GM19035 (cell line): ENCODE measurements around the gene ADAMTS8.
A peak's percentile ranks its signal among the peaks of the same experiment; 100 is the strongest.
"Not testable (repeated sequence)": the region's sequence is repeated elsewhere in the genome, so short reads cannot be mapped to it uniquely, and the experiment has no call there.

ENCODE experiments used
- ATAC-seq: cut with Tn5 transposase; IDR thresholded peaks from one replicate; pipeline ENCODE4 v1.9.1; 2021; ENCODE audit not compliant: unreplicated experiment

Gene ADAMTS8

GRCh38 chr11:130439160-130439519 is 10.7 kb upstream of the ADAMTS8 start:
- ATAC-seq = no peak

DNA sequence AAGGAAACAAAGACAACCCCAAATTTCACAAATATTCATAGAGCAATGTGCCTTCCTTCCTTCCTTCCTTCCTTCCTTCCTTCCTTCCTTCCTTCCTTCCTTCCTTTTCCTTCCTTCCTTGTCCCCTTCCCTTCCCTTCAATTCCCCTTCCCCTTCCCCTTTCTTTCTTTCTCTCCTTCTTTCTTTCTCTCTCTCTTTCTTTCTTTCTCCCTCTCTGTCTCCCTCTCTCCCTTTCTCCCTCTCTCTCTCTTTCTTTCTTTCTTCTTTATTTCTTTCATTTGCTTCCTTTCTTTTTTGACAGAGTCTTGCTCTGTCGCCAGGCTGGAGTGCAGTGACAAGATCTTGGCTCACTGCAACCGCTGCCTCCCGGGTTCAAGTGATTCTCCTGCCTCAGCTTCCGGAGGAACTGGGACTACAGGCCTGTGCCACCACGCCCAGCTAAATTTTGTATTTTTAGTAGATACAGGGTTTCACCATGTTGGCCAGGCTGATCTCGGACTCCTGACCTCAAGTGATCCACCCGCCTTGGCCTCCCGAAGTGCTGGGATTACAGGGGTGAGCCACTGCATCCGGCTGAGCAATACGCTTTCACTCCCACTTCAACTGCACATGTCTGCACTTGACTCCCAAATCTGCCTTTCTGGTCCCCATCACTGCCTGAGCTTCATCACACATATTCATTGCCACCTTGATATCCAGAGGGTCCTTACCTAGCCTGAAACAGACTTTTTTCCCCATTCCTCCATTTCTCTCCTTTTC is 10.2 kb upstream of the ADAMTS8 start:
- ATAC-seq = not testable (repeated sequence)

DNA sequence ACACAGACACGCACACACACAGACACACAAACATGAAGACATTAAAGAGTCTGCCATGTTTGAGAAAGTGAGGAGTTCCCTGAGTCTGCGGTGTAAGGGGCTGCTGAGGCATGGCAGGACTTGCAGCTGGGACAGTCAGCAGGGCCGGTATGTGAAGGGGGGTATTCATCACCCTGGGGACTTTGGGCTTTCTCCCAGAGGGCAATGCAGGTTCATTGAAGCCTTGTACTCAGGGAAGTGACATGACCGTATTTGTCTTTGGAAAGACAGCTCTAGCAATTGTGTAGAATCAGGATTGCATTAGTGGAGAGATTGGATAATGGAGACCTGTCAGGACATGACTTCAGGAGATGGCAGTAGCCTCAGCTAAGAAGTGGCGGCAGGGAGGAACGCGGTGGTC is 9.4 kb upstream of the ADAMTS8 start:
- no peak for ATAC-seq

- ATAC-seq = no peak
These were observed 7.8 kb upstream of the ADAMTS8 start for GRCh38 chr11:130436171-130436570.

- no peak for ATAC-seq
These were observed 7.3 kb upstream of the ADAMTS8 start for GRCh38 chr11:130435671-130436070.

DNA sequence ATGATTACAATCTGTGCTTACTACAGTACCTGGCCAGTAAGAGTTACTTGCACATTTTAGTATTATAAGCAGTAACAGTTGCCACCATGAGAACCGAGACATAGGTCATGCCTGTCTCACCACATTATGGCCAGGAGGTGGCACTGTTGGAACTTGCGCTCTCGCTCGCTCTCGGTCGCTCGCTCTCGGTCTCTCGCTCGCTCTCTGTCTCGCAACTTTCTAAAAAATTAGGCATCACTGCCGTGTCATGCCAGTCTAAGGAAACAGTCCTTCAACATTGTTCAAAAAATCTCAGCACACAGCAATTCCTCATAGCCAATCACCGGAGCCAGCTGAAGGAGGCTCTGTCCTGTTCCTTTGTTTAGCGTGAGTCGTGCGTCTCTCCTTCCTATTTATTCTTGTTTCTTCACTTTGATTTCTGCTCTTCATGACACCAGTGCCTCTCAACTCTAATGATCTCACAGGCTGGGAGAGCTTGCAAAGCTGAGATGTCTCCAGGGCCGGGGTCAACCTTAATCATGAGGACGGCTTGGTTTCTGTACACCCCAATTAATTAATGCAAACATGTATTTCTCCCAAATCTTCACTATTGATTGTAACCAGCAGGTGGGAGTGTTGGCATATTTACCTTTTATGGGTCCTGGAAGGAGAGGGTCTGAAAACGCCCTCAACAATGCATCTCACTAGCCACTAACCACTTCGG is 6.3 kb upstream of the ADAMTS8 start:
- peak; percentile 87 for ATAC-seq

DNA sequence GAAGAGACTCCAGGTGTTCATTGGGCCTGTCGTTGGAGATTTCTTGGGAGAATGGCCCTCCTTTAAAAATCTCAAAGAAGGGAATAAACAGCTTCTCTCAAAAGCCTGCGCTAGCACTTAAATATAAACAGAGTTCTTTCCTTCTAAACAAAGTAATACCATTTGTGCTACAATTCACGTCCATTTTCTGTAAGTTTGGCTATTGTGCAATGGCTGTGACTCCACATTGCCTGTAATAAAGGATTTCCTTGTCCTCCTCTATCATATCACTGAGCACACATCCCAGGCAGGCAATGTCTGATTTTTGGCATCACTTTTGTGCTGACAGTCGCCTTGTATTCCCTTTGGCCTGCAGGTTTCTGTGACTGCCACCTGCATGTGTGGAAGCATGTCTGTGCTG is 4.9 kb upstream of the ADAMTS8 start:
- no peak for ATAC-seq

GRCh38 chr11:130431801-130432200 is 3.4 kb upstream of the ADAMTS8 start:
- no peak for ATAC-seq

DNA sequence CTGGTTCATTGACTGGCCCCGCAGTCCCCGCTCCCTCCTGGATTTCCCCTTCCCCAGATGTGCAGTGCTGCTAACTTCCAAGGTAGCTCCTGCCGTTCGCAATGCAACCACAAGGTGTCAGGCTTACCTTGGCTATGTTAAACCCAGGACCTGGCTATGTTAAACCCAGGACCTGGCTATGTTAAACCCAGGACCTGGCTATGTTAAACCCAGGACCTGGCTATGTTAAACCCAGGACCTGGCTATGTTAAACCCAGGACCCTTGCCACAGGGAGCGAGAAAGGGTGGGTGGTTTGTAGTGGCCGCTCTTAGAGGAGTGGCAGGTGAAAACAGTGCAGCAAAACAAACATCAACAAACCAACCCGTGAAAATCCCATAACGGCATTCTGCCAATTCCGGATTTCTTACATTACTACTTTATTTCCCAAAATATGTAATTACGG is 2.9 kb upstream of the ADAMTS8 start:
- ATAC-seq = no peak

DNA sequence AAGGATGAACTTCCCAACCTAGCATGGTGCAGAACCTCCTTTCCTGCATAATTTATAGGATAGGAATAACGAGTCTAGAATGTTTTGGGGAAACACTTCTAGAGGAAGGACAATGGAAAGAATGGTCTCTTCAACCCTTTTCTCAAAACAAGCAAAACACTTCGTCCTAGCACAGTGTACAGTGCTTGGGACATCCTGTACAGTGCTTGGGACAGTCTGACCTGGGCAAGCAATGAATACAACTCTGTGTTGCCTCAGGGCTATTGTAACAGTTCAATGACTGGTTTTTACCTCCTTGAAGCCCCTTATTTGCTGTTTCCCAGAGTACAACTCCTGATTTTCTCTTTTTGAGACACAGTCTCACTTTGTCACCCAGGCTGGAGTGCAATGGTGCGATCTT is 1.6 kb upstream of the ADAMTS8 start:
- no peak for ATAC-seq

DNA sequence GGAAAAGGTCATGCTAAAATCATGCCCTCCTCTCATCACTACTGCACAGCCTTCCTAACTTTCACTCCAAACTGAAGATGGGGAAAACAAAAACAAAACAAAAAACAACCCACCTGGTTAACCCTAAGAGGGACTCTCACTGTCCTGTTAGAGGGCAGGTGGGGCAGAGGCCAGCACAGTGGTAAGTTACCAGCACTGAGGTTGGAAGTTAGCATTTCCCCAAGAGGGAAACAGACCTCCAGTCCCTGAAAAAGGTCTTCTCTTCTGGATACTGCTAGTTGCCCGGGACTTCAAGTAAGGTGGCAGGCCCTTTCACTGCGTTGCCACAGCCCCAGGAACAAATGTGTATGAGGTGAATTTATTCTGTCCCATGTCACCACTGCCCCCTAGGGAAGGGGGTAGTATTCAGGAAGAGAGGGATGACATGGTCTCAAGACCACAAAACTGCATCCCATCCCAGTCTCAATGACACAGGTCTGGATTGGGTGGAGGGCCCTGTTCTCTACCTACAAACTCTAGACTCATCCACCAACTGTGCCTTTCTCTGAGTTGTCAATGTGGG is 792 bp upstream of the ADAMTS8 start:
- no peak for ATAC-seq

GRCh38 chr11:130427581-130428315 is 661 bp downstream of the ADAMTS8 start:
- ATAC-seq = no peak

- no peak for ATAC-seq
These were observed 1.5 kb downstream of the ADAMTS8 start for GRCh38 chr11:130426837-130427341.

- ATAC-seq = no peak
These were observed 2.1 kb downstream of the ADAMTS8 start for GRCh38 chr11:130426223-130426836.

DNA sequence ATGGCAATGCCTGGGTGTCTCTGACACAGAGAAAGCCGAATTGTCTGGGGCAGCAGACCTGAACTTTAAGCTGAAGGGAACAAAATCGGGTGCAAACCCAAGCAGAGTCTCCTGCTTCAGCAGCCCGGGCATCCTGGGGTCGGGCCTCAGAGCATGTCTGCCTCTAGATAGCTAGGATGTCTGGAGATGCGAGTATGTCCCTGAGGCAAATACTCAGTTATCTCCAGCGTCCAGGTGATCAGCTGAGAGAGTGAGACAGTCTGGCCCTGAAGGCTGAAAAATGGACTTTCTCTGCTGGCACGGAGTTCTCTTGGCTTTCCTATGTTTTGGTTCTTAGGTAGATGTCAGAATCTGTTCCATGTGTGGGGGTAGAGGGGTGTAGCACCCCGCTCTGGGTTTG is 3.3 kb downstream of the ADAMTS8 start:
- ATAC-seq = no peak

DNA sequence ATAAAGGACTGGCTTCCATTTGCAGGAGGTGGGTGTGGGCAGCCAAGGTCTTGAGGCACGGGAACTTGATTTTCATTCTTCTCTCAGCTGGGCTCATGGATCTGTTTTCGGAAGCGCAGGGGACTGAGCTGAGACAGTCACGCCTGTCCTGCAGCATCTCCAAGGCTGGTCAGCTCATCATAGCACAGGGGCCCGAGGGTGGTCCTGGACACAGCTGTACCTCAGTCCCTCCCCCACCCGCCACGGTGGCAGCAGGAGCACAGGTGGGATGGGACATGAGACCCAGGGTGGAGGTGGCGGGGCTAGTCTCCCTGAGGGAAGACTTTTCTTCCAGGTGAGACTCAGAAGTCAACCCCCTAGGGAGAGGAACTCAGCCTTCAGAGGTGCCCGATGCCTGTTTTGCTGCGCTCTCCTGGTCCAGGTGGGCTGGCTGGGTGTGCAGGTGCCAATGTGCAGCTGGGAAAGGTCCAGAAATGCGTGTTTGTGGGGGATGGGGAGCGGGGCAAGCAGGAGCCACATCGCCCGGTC is 3.7 kb downstream of the ADAMTS8 start:
- no peak for ATAC-seq

DNA sequence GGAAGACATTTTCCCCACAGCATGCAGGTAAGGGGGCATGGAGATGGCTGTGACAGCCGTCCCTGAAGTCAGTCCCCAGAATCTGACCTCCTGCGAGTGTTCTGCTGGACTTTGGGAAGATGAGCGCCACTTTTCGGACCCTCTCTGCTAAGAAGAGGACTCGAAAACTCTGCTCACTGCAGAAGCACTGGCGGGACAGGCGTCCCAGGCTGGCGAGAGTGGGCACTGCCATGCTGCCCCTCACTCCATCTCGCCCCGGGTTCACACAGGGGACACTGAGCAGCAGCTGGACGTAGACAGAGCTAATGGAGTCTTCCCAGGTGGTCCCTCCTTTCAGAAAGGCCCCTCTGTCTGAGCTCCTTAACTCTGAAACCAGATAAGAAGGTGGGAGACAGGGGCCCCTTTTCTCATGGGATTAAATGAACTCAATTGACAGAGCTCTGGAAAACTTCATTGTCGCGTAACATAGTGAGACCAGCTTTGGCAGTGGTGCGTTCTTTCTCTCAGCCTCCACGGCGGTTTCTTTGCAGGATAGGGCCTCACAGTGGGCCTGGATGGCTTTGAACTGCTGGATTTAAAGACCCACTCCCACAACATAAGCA is 4.8 kb downstream of the ADAMTS8 start:
- ATAC-seq = no peak

DNA sequence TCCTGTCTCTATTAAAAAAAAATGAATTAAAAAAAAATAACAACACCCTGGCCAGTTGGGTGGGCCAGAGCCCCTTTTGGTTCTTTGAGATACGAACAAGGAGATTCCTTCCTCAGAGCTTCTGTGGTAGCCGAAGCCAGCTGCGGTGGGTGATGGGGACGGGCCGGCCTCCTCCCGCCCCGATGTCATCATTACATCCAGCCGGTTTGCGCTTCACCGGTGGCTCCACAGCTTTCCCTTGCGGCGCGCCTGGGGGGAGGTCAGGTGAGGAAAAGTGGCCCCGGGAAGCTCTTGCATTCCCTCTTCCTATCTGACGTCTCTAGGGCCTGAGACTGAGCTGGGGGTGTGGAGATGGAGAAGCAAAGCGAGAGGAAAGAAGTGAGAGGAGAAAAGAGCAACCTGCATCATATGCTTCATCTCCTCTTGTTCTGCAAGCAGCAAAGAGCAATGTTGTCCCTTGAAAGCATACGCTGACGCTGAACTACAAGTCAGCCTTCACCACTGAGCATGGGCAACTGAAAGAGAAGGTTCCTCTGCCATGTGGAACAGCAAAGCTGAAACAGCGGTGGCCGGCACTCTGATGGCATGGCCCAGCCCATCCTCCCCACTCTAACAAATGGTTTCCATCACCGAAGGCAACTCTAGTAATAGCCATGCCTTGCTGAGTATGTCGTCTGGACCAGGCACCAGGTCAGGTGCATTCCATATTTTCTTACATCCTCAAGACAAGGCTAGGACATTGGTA is 6.0 kb downstream of the ADAMTS8 start:
- no peak for ATAC-seq

DNA sequence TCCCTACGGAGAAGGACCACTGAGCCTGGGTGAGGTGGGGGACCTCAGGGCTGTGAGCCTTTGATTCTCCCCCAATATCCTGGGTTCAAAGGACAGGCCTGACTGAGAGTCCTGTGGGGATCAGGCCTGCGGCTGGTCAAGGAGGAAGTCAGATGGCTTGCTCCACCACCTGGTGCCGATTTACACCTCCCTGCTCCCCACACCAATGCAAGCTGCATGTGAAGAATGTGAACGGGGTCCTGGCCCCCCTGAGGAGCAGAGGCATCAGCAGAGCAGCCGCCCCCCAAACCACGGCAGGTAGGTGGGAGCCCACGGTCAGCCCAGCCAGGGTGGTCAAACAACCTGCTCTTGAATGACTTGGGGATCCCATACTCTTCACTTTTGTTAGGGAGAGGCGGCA is 6.7 kb downstream of the ADAMTS8 start:
- no peak for ATAC-seq

DNA sequence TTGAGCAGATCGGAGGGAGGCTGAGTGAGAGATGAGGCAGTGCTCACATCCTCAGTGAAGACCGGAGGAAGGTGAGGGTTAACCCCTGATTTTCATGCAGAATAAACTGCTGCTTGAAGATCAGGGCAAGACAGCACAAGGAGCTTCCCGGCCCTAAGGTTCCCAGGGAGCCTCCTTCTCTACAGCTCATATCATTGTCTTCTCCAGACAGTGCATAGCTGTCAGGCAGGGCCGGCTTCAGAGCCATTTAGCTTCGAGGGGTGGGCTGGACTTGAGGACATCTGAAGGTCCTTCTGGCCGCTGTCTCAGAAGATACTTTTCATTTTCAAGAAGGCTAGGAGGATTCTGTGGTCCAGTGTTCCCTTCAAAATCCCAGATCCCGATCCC is 7.2 kb downstream of the ADAMTS8 start:
- ATAC-seq = no peak
